Germinal center (tissue), 1 donor: Measurements from ENCODE around the gene CCDC88C.
"Not testable (repeated sequence)": the region's sequence is repeated elsewhere in the genome, so short reads cannot be mapped to it uniquely, and the experiment has no call there.

Experiments
- DNase-seq: peaks from one replicate; pipeline ENCODE4 v3.0.0; 2012; ENCODE audit warnings: mixed read lengths, low spot score

CCDC88C gene

DNA sequence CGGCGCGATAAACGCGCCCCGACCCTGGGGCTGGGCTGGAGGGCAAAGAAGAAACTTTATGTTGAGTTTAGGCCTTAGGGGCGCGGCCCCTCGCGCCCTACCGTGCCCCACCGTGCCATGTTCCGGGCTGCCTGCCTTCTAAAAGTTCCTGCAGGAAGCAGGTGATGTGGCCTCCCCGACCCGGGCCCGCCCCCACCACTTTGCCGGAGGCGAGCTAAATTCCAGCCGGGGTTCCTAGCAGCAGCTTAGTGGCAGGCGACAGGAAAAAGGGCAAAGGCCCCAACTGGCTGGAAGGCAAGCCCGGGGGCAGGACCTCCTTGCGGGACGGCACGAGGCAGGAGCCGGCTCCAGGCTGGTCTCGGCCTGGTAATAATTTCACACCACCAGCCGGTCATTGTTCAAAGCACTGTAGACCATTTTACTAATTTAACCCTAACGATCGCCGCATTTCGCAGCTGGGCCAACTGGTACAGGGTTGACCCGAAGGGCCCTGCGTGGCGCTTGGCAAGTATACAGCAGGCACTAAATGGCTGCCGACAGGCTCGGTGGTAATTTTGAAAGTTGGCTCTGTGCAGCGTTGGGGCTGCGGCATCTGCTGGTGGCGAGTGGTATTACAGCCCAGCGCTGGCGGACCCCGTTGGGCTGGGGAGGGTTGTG lies 895 bp upstream of the CCDC88C start:
- peak; percentile 65 for DNase-seq

DNA sequence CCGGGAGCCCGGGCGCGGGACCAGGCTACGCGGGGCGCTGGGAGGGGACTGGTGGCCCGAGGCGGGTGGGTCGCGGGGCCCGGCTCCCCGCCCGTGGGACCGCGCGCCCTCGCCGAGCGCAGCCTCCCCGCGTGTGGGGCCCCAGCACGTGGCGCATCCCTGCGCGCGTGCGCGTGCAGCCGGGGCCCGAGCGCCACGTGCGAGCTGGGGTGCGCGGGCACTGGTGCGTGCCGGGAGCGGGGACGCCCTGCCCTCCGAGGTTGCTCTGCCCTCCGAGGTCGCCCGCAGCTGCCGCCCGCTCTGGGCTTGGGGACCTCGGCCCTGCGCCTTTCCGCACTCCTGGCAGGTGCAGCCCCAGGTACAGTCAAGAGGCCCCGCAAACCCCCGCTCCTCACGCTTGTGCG lies 365 bp upstream of the CCDC88C start:
- DNase-seq: peak; percentile 74

DNA sequence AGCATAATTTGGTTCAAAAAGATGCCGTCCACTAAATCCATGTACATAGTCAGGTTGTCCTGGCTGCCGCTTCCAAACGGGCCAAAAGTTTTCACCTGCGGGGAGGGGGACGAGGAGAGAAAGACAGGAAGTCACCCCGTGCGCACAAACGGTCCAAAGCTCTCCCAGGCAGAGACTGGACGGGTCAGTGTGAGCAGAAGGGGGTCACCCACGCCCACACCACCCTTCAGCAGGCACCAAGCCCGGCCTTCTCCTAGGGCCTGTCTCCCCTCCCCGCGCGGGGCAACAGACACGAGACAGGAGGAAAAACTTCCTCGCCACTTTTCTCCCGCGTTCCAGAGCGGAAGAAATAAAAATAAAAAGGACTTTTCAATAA lies 888 bp downstream of the CCDC88C start:
- DNase-seq: peak; percentile 22

DNA sequence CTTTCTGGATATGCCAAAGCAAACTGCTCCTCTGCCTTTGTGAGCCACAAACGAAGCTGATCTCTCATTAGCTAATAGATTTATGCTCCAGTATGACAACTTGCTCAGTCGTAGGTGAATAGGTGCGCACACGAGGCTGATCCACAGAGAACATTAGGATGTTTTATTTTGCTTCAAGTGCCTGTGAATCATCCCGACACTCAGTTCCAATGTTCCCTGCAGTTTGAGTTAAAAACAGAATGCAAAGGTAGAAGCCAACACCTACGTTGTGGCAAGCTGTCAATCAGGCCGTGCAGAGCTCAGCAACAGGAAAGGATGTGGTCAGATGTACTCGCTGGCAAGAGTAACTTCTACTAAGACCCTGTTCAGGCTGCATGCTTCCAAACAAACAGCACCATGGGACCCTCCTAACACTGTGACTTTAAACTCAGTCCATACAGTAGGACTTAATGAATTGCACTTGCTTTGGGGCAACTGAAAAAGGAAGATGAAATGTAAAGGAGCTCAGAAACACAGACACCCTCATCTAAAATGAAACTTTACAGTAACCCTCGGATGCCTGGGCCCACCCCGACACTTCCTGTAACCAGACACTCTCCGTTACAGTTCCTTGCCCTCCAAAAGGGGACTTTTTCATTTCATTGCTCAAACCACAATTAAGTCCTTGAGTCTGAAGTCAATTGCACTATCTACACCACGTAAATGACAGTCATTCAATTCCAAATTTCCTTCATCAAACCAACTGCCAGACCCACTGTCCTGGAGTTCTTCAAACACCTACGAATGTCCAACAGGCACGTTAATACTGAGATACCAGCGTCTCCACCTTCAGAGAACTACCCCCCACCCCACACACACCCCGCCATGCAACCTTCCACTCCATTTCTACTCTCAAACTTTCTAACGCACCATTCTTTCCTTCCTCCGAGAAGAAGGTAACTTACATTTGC lies 1.6 kb downstream of the CCDC88C start:
- peak; percentile 72 for DNase-seq

DNA sequence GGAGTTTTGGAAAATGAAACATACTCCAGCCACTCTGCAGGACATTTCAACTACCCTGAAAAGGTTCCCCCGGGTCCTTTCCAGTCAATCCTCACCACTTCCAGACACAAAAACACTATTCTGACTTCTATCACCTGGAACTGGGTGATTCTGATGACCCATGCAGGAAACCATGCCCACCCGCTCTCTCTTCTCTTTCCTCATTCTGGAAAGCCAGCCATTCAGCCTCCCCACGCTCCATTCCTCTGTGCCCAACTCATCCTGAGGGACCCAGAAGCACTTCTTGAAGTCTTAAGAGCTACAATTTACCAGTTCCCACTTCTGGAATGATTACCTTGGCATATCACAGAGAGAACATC lies 3.2 kb downstream of the CCDC88C start:
- DNase-seq: peak; percentile 1

DNA sequence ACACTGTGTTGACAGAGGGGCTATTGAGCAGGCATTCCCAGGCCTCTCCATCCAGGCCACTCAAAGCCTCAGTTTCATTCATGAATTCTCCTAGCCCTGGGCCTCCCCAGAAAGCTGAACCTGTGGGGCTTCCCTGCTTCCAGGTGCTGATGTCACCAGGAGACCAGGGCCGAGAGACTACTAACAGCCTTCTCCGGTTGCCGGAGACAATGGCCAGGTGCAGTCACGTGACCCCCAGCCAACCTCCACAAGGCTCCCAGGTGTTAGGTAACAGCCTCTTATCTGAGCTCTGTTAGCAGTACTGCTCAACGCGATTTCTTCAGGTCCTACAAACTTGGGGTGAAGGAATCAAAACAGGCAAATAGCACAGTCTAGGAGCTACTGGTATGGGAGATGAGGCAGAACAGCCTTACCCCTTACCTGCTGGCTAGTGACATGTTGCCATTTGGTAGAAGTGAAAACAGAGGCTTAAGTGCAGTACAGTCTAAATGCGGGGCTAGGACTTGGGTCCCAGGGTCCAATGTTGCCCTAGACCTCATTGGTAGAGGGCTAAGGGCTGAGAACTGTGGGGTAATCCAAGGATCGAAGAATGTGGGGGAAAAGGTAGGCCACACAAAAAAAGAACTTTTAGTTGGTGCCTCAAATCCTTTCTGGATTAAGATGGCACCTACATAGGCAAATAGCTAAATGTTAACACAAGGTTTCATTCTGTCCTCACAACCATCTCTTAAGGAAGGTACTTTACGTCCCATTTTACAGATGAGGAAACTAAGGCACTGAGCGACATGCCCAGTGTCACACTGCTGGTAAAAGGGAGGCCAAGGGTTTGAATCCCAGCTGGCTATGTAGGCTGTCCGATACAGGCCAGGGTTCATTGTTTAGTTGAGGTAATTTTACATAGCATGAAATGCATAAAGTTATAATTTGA lies 3.8 kb downstream of the CCDC88C start:
- peak; percentile 0 for DNase-seq

DNA sequence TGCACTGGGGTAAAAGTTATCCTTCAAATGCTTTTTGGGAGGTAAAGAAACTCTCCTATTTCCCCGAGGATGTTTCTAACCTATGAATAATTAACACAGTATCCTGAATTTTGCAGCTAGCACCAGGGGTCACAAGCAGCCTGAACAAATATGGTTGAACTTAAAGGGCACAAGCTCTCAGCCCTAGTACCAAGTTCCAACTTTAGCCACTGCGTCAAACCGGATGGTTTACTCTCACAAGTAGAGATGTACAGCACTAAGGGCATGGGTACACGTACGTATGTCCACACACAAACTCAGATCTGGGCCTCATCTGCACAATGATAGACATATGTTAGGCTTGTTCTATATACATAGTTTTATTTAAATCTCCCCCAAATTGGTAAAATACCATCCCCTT lies 4.7 kb downstream of the CCDC88C start:
- no peak for DNase-seq

DNA sequence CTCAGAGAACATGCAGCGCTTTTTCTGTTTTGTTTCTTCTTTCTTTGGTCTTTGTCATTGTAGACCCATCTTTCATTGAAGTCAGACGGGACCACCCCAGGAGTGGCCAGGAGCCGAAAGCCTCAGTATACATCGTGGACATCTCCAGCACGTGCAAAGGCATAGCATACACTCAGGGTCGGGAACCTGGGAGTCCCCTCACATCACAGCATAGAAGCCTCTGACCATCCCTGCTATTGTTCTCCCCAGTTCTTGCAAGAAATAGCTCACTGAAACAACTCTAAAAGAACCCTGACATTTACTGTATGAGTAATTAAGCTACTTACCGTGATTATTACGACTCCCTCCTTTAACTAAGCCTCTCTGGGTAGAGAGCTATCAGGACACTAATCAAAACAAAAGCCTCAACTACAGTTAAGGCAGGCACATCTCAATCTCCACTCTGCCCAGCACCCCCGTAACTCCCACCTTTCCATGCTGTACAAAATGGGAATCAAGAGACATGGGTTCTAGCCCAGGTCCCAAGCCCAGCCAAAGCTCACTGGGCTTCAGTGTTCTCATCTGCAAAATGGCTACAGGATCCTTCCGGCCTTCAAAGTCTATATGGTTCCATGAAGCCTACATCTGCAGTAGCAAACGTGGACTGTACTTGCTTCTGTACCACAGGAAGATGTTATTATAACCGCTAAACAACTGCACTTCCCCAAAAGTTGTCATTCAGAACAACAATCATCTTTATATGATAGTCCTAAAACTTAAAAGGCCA lies 6.7 kb downstream of the CCDC88C start:
- peak; percentile 43 for DNase-seq

DNA sequence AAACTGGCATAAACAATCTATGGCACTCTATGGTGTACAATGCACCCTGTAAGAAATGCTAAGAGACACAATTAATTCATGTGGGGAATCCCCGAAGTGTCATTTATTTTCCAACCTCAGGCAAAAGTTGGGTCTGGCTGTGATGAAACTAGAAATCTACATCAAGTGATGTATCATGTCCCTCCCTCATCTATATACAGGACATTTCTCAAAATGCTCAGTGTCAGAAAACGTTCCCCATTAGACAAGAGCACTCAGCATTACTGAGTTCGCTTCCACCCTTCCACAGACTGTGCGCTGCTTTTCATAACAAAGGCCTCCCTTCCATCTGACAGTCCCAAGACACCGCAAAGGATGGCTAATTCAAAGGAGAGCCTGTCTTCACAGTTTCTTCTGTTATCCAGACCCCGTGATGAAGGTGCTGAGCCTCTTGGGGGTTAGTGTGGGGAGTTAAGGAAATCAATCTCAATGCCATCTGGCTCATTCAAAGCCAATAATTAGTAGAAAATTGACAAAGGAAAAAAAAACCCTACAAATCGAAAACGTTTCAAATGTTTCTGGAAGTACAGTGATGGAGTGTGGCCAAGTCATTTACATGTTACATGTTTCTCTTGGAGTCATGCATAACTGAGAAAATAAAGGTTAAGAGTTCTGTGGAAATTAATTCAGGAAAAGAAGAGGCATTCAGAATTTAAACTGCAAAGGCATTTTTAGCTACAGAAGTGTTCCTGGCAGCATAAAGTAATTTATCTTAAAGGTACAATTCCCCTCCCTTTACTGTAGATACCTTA lies 7.5 kb downstream of the CCDC88C start:
- DNase-seq: no peak

DNA sequence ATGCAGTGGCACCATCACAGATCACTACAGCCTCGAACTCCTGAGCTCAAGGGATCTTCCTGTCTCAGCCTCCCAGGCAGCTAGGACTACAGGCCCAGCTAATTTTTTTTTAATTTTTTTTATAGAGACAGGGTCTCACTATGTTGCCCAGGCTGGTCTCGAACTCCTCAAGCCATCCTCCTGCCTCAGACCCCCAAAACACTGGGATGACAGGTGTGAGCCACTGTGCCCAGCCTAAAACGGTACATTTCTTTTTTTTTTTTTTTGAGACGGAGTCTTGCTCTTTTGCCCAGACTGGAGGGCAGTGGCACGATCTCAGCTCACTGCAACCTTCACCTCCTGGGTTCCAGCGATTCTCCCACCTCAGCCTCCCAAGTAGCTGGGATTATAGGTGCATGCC lies 8.4 kb downstream of the CCDC88C start:
- not testable (repeated sequence) for DNase-seq

DNA sequence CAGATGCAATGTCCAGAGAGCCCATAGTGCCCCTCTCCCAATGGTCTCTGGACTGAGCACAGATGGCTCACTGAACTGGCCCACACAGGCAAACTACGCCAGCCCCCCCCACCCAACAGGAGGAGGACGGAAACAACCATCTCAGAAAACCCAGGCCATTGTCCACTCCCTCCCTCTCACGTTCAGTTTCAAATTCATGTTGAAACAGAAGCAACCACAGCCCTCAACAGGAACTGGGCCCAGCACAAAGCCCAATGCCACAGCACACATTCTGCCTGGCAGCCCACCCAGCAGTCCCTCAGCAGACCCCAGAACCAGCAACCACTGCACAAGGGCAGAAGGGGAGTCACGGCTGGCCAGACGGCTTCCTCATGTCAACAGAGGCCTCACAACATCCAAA lies 10.6 kb downstream of the CCDC88C start:
- DNase-seq: no peak

DNA sequence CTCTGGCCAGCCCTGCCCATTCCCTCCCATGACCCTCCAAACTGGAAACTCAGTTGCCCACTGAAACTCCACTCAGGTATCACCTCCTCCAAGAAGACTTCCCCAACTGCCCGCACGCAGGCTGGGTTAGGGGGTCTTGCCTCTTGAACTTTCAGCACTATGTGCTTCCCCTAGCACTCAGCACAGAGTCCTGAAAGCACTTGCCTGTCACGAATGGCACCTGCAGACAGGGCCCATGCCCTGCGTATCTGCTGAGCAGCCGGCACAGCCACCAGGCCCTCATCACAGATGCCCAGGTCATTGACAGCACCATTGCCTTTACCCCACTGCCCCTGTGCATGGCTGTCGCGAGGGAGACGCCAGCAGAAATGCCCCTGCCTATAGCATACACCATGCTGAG lies 11.2 kb downstream of the CCDC88C start:
- no peak for DNase-seq

DNA sequence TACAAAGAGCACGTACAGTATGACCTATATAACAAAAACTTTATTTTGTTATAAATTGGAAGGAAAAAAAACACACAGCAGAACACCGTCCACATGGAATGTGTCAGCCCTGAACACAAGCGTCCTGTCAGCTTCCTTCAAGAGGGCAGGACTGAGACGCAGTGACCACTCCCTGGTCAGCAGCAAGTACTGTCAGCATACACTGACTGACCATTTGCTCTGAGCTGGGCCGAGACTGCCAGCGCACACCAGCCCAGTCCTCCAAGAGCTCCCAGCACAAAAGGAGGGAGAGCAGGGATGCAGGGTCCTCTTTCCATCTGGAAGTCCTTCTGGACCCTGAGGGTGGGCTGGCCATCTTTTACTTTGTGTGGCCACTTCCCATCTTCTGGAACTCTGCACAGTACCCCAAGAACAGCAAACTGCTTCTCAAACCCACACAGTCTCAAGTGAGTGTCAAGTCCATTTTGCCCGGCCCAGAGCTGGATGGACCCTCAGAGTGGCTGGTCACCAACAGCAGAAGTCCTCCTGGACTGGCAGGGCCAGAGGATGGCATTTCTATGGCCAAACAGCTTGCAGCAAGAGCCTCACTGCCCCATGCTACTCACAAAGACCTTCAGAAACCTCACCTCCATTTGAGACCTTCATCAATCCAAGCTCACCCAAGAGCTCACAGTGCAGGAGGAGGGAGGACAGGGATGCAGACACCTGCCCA lies 11.7 kb downstream of the CCDC88C start:
- DNase-seq: no peak

DNA sequence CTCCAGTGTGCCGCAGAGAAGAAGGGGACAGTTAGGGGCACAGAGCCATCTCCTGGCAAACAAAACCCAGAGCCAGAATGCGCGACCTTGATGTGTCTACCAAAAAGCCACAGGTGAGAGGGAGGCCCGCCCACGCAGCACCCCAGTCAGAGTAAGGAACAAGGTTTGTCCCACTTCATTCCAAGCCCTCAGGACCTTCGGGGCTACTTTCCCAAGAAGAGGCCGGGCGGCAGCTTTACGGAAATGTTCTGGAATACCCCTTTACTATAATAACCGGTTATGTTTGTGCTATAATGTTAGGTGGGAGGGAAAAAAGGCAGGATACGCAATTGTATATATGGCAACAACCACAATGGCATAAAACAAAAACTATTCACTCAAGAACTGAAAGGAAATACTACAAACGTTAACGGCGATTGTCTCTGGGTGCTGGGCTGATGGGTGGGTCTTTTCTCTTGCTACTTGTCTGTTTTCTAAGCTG lies 12.3 kb downstream of the CCDC88C start:
- DNase-seq: no peak

DNA sequence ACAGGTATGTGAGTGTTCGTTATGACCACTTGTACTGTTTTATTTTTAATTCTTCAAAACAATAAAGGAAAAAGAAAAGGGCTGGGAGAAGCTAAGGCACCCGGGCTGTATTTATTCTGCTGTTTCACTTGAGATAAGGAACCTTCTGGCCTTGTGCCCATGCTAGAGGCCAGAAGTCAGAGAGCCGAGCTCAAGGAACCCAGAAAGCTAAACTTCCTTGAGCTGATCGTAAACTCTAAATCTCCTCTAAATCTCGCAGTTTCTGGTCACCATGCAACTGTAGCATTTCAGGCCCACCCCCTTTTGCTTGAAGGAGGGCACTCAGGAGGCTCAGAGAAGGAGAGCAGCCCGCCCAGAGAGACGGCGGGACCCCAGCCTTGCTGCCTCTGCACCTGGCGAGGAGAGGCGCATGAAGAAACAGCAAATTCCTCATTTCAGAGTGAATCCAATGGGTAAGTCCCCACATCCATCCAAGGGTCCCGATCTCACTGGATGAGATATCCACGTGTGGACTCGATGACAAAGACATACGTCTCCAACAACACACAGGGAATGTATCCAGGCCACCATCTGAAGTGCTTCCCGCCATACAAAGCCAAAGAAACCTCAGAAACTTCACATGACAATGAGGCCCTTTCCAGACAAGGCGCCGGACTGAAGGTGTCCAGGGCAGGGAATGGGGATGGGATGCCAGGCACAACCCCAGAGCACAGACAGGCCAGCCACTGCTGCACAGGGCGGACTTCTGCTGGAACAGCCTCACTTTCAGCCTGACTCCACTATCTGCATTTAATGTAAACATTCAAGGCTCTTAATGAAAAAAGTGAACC lies 14.6 kb downstream of the CCDC88C start:
- no peak for DNase-seq

DNA sequence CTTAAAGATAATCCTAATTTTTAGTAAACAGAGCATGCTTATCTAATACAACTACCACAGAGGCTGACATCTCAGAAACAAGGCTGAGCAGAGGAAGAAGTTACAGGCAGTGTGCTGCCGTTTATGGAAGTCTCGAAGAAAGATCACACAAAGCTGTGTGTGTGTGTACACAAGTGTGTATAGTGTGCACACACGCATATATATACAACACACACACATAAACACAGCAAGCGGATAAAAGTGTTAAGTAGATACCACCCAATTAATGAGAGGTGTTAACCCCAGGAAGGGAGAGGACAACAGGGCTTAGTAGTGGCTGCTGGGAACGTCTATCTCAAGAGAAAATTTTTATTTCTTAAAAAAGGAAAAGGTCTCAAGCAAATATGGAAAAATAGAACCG lies 15.3 kb downstream of the CCDC88C start:
- no peak for DNase-seq

DNA sequence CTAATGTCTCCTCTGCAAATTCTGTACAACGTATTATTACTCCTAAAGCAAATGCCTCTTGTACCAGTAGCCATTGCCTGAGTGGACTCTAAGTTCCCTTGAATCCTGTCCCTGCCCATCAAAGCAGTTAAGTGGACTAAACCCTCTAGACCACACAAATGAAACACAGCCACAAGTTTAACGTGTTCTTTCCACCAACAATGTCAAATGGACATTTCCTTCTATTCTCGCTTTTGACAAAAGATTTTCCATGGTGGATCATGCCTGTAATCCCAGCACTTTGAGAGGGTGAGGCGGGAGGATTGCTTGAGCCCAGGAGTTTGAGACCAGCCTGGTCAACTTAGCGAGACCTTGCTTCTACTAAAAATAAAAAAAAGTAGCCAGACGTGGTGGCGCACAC lies 15.9 kb downstream of the CCDC88C start:
- DNase-seq: no peak

DNA sequence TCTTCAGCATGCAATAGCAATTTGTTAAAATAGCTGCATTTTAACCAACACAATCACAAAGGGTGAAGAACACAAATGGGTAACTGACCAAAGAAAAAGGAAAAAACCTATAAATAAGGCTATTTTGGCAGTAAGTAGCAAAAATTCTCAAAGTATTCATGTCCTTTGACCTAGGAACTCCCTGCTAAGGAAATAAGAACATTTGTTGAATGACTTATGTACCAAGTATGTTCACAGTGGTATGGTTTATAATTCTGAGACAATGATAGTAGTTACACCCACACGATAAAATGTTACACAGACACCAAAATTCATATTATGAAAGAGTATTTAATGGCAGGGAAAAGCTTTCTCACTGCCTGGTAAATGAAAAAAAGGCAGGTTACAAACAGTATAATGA lies 16.9 kb downstream of the CCDC88C start:
- DNase-seq: no peak
